ENCODE data around the gene DENND1B. TPM values are rescaled to one million over a fixed set of nuclear protein-coding genes. Genes with fewer than 3 reads are reported as not detected.

Gene DENND1B
- total RNA-seq, 4 donors from 2014 or later, result 10.1 to 14.4 (median 12.6) TPM

- no peaks in the 10 kb centered on the region for H3K27me3 ChIP-seq
- no peaks in the 10 kb centered on the region for H3K4me1 ChIP-seq
- no peak overlapping the region for H3K27ac ChIP-seq
- WGBS, result 90% methylated on average over 3 of the region's 3 CpGs
- no peak overlapping the region for H3K4me3 ChIP-seq
- DNase-seq (ENCODE audit: low spot score in 2 of 2), result no peak
- TF ChIP-seq POLR2AphosphoS5 (IDR thresholded peaks at IDR 0.05), result no peak
- TF ChIP-seq, protein P1, sequence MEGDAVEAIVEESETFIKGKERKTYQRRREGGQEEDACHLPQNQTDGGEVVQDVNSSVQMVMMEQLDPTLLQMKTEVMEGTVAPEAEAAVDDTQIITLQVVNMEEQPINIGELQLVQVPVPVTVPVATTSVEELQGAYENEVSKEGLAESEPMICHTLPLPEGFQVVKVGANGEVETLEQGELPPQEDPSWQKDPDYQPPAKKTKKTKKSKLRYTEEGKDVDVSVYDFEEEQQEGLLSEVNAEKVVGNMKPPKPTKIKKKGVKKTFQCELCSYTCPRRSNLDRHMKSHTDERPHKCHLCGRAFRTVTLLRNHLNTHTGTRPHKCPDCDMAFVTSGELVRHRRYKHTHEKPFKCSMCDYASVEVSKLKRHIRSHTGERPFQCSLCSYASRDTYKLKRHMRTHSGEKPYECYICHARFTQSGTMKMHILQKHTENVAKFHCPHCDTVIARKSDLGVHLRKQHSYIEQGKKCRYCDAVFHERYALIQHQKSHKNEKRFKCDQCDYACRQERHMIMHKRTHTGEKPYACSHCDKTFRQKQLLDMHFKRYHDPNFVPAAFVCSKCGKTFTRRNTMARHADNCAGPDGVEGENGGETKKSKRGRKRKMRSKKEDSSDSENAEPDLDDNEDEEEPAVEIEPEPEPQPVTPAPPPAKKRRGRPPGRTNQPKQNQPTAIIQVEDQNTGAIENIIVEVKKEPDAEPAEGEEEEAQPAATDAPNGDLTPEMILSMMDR (IDR thresholded peaks at IDR 0.05), result no peak
- no peak for TF ChIP-seq EP300 (IDR thresholded peaks at IDR 0.05)
- no peak for TF ChIP-seq POLR2A (IDR thresholded peaks at IDR 0.05)
- H3K36me3 ChIP-seq, result peaks cover 4% of the 10 kb centered on the region
- no peaks in the 10 kb centered on the region for H3K9me3 ChIP-seq
Measured at GRCh38 chr1:197544130-197544529, 231.2 kb downstream of the DENND1B start.

- H3K4me1 ChIP-seq, result no peaks in the 10 kb centered on the region
- peaks cover 4% of the 10 kb centered on the region for H3K36me3 ChIP-seq
- DNase-seq (ENCODE audit: low spot score in 2 of 2), result no peak
- H3K27me3 ChIP-seq, result no peaks in the 10 kb centered on the region
- H3K9me3 ChIP-seq, result no peaks in the 10 kb centered on the region
- H3K27ac ChIP-seq, result no peak overlapping the region
- H3K4me3 ChIP-seq, result no peak overlapping the region
- TF ChIP-seq EP300 (IDR thresholded peaks at IDR 0.05), result no peak
- no peak for TF ChIP-seq POLR2A (IDR thresholded peaks at IDR 0.05)
- TF ChIP-seq POLR2AphosphoS5 (IDR thresholded peaks at IDR 0.05), result no peak
- TF ChIP-seq, protein P1 (IDR thresholded peaks at IDR 0.05), result no peak
Measured at GRCh38 chr1:197541411-197541810, 233.9 kb downstream of the DENND1B start.

GRCh38 chr1:197526736-197527371 is 248.4 kb downstream of the DENND1B start:
- Histone ChIP-seq H3K4me3 (no peak overlapping the region), H3K9me3 (no peaks in the 10 kb centered on the region), H3K4me1 (no peaks in the 10 kb centered on the region), H3K27me3 (no peaks in the 10 kb centered on the region), H3K36me3 (no peaks in the 10 kb centered on the region), H3K27ac (no peak overlapping the region)
- DNase-seq (ENCODE audit: low spot score in 2 of 2), result no peak
- no peak for TF ChIP-seq EP300 (IDR thresholded peaks at IDR 0.05)
- TF ChIP-seq, protein P1 (IDR thresholded peaks at IDR 0.05), result peak in 1 of 2 donors; percentile 56
- TF ChIP-seq POLR2A (IDR thresholded peaks at IDR 0.05), result no peak
- no peak for TF ChIP-seq POLR2AphosphoS5 (IDR thresholded peaks at IDR 0.05)
- WGBS, result 54% methylated on average over 4 of the region's 4 CpGs

GRCh38 chr1:197521118-197521739 is 254.1 kb downstream of the DENND1B start:
- Histone ChIP-seq H3K27ac (no peak overlapping the region), H3K4me3 (no peak overlapping the region), H3K9me3 (no peaks in the 10 kb centered on the region), H3K36me3 (no peaks in the 10 kb centered on the region), H3K4me1 (no peaks in the 10 kb centered on the region), H3K27me3 (no peaks in the 10 kb centered on the region)
- 34% methylated on average over 2 of the region's 2 CpGs for whole genome bisulfite sequencing
- no peak for DNase-seq (ENCODE audit: low spot score in 2 of 2)
- TF ChIP-seq, protein P1 (IDR thresholded peaks at IDR 0.05), result peak in 1 of 2 donors; percentile 28
- TF ChIP-seq POLR2AphosphoS5 (IDR thresholded peaks at IDR 0.05), result no peak

DNA sequence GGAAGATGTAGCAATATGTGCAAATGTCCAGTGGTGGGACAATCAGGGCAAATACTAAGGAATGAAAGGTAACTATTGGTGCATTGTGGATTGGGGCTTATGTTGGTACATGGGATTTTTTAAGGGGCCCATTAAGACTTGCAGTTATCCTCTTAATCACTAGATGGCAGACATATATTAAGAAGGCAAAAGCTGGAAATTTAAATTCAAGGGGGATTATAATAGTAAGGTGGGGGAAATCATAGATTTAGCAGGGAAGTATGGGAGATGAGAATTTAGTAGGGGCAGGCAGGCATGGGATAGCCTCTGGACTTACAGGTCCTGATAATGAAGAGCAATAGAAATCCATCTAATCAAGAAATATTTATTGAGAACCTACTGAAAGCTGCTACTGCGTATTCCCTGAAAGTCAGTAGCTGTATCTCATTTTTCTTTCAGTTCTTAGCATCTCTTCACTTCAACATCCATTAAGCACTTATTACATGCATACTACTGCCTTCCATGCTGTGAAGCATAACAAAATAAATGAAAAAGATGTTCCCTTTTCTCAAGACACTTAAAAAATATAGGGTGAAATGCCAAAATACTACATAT is 255.4 kb downstream of the DENND1B start:
- Histone ChIP-seq H3K36me3 (no peaks in the 10 kb centered on the region), H3K27ac (no peak overlapping the region), H3K9me3 (no peaks in the 10 kb centered on the region), H3K4me3 (no peak overlapping the region), H3K27me3 (no peaks in the 10 kb centered on the region), H3K4me1 (no peaks in the 10 kb centered on the region)
- WGBS, result 91% methylated on average over 1 of the region's 1 CpG
- DNase-seq (ENCODE audit: low spot score in 2 of 2), result no peak
- TF ChIP-seq POLR2AphosphoS5 (IDR thresholded peaks at IDR 0.05) (no peak), EP300 (IDR thresholded peaks at IDR 0.05) (no peak), POLR2A (IDR thresholded peaks at IDR 0.05) (no peak)
- TF ChIP-seq, protein P1 (IDR thresholded peaks at IDR 0.05), result no peak
